ENCODE results near the gene CRTC1. TPM values are rescaled to one million over a fixed set of nuclear protein-coding genes. Genes with fewer than 3 reads are reported as not detected.
A peak's percentile ranks its signal among the peaks of the same experiment; 100 is the strongest.

The CRTC1 gene
- total RNA-seq, 1 experiment from 2014 or later = 19.0 TPM

- H3K4ac ChIP-seq (ENCODE audit: low read depth, low read length) = no peak overlapping the region
- peaks cover 19 to 35% of the 10 kb centered on the region in 2 experiments for H3K4me1 Mint-ChIP-seq
- H3K27me3 ChIP-seq (ENCODE audit: insufficient read depth, low read length) = peaks cover 68% of the 10 kb centered on the region
- no peak overlapping the region for H3K18ac ChIP-seq (ENCODE audit: insufficient read length, low read depth, low read length)
- no peak for TF ChIP-seq CTCF (conservative IDR thresholded peaks at IDR 0.05)
- no peak overlapping the region for H4K91ac ChIP-seq (ENCODE audit: insufficient read length, low read depth, low read length)
- H3K36me3 Mint-ChIP-seq (ENCODE audit: insufficient read depth in 1 of 3, low read depth in 3 of 3) = no peaks in the 10 kb centered on the region; a peak in 2 of 7 replicates
- no peak overlapping the region for H3K9ac ChIP-seq (ENCODE audit: extremely low read depth, insufficient read length, low read length)
- H3K9me3 ChIP-seq (ENCODE audit: control insufficient read depth, low read depth, low read length) = no peaks in the 10 kb centered on the region
- peak overlapping the region; percentile 64 for H3K4me2 ChIP-seq (ENCODE audit: insufficient read depth, insufficient read length, low read length)
- H2BK12ac ChIP-seq (ENCODE audit: insufficient read length, low read depth, low read length) = no peak overlapping the region
- no peak overlapping the region for H3K23ac ChIP-seq (ENCODE audit: insufficient read length, low read depth, low read length)
- no peak overlapping the region for H2AK5ac ChIP-seq (ENCODE audit: insufficient read length, low read length)
- no peak overlapping the region for H2BK20ac ChIP-seq (ENCODE audit: low read depth, low read length, poor library complexity, severe bottlenecking)
- H2BK120ac ChIP-seq (ENCODE audit: low read depth, low read length, poor library complexity, severe bottlenecking) = no peak overlapping the region
- peaks cover 100% of the 10 kb centered on the region for H3K27me3 Mint-ChIP-seq (ENCODE audit: low read depth)
- H3K56ac ChIP-seq (ENCODE audit: insufficient read length, low read depth, low read length) = no peak overlapping the region
- no peak overlapping the region for H3T11ph ChIP-seq (ENCODE audit: low read length)
- H3K79me1 ChIP-seq (ENCODE audit: insufficient read depth, low read depth, low read length, poor library complexity, severe bottlenecking) = no peaks in the 10 kb centered on the region
- no peaks in the 10 kb centered on the region for H4K20me1 ChIP-seq (ENCODE audit: control insufficient read depth, insufficient read depth, insufficient read length)
- DNase-seq = peak; percentile 89
- H3K9me3 Mint-ChIP-seq = peaks cover 0 to 11% of the 10 kb centered on the region in 2 experiments; a peak in 3 of 5 replicates
- H4K5ac ChIP-seq (ENCODE audit: insufficient read length, low read depth, low read length) = no peak overlapping the region
- no peaks in the 10 kb centered on the region for H3K4me1 ChIP-seq (ENCODE audit: insufficient read depth, low read length)
- H2AFZ ChIP-seq (ENCODE audit: low read length) = no peak overlapping the region
- H3K27ac ChIP-seq (ENCODE audit: insufficient read length, low read depth, low read length) = no peak overlapping the region
- H3K4me3 Mint-ChIP-seq = peak overlapping the region in 1 of 2 experiments; percentile 71; a peak in 3 of 5 replicates
- no peak overlapping the region for H4K8ac ChIP-seq (replicated peaks; ENCODE audit: insufficient read length, low read depth, low read length)
- H2BK5ac ChIP-seq (ENCODE audit: insufficient read length, low read length) = no peak overlapping the region
- no peak overlapping the region; the same call in 1 of the 2 replicates for H3K14ac ChIP-seq (ENCODE audit: insufficient read depth, low read length)
- WGBS (ENCODE audit: extremely low coverage, insufficient read length, low lambda C conversion rate) = no CpG with 5 or more reads among the region's 65 CpGs
- H3K27ac Mint-ChIP-seq = no peak overlapping the region
- no peak overlapping the region; the same call in 1 of the 2 replicates for H2BK15ac ChIP-seq (ENCODE audit: low read depth, low read length)
- no peaks in the 10 kb centered on the region for H3K79me2 ChIP-seq (ENCODE audit: insufficient read depth, low read length)
- H3K23me2 ChIP-seq (ENCODE audit: insufficient read length, low read depth, low read length, poor library complexity, severe bottlenecking) = peaks cover 20% of the 10 kb centered on the region
Observed at GRCh38 chr19:18785179-18786124, 102.0 kb downstream of the CRTC1 start.

All from H9 (cell line).